GM13976 (cell line): ENCODE results near the gene CTIF.

ENCODE experiments used
- DNase-seq: peaks from one replicate; pipeline ENCODE4 v3.0.0; 2012; ENCODE audit warnings: low spot score
- CTCF ChIP-seq: IDR thresholded peaks from 2 replicates; pipeline ENCODE4 v1.5.1; 2012; ENCODE audit warnings: borderline replicate concordance, mild to moderate bottlenecking; ENCODE audit not compliant: insufficient read depth; ENCODE audit errors: extremely low read depth, missing control alignments, control extremely low read depth
- in situ Hi-C: fragments of 300-500 bp; cut with MboI; formaldehyde crosslinking; loops from one replicate; pipeline ENCODE4 v1.12.0; 2022; ENCODE audit warnings: low sequenced_read_pairs, mixed read lengths, inconsistent platforms; ENCODE audit not compliant: unreplicated experiment

The CTIF gene

DNA sequence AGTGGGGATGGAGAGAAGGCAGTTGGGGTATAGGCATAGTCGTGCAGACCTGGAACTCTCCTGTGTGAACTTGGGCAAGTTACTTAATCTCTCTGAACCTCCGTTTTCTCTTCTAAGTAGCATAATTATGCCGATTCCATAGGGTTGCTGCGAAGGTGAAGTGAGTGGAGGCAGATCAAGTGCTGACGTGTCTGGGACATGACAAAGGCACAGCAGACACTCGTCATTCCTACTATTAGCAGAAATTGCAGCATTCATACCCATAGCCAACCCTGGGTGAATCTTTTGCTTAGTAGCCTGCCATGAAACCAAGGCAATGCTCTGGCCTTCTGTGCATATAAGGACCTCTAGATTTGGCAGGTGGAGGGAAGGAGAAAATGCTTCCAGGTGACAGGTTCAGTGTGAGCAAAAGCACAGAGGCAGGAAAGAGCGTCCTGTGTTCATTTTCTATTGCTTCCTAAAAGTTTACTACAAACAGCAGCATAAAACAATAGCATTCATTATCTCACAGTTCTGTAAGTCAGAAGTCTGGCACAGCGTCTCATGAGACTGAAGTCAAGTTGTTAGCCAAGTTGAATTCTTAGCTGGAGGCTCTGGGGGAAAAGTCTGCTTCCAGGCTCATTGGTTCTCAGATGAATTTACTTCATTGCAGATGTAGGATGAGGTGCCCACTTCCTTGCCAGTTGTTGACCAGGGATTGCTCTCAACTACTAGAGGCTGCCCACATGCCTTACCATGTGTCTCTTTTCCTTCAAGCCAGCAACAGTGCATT is 77.8 kb downstream of the CTIF start:
- in situ Hi-C loops = no loop called here
- TF ChIP-seq CTCF = no peak
- no peak for DNase-seq

- in situ Hi-C loops = no loop called here
- TF ChIP-seq CTCF = no peak
- no peak for DNase-seq
Observed at GRCh38 chr18:48617844-48618497, 79.1 kb downstream of the CTIF start.

GRCh38 chr18:48619016-48619415 is 80.2 kb downstream of the CTIF start:
- TF ChIP-seq CTCF = no peak
- DNase-seq = no peak
- in situ Hi-C loops = no loop called here

DNA sequence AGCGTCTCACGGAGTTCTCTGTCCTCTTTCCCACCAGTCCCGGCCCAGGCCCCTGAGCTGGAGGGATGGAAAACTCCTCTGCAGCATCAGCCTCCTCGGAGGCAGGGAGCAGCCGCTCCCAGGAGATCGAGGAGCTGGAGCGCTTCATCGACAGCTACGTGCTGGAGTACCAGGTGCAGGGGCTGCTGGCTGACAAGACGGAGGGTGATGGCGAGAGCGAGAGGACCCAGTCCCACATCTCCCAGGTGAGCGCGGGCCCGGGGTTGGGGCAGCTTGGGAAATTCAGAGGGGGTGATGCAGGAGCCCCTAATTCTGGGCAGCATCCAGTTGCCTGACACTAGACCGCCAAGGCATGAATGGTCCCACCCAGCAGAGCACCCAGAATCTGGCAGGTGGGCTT is 80.7 kb downstream of the CTIF start:
- DNase-seq = no peak
- in situ Hi-C loops = no loop called here
- TF ChIP-seq CTCF = no peak

- DNase-seq = no peak
- in situ Hi-C loops = no loop called here
- TF ChIP-seq CTCF = no peak
Observed at GRCh38 chr18:48620071-48620470, 81.2 kb downstream of the CTIF start.

- no peak for TF ChIP-seq CTCF
- DNase-seq = no peak
- in situ Hi-C loops = no loop called here
Observed at GRCh38 chr18:48621240-48621639, 82.4 kb downstream of the CTIF start.
